Panc1 (cell line): ENCODE data around the gene CHCHD3.

Experiments
- TCF7L2 ChIP-seq: IDR thresholded peaks from 2 replicates; pipeline ENCODE4 v1.6.1; 2011; ENCODE audit warnings: mild to moderate bottlenecking, low read depth, low read length, inconsistent platforms
- TF ChIP-seq, protein P1 (sequence below): fragments of 450-650 bp; IDR thresholded peaks from 2 replicates; pipeline ENCODE4 v1.5.1; 2017; ENCODE audit warnings: mild to moderate bottlenecking
- TF ChIP-seq, protein P2 (sequence below), 2 experiments: IDR thresholded peaks; 2 replicates each; pipeline ENCODE4 v1.6.1; 2011 to 2012; ENCODE audit warnings: low read depth in 2 of 2, control low read depth in 1 of 2, low read length in 1 of 2, mild to moderate bottlenecking in 1 of 2, moderate library complexity in 1 of 2; ENCODE audit not compliant: insufficient read depth in 1 of 2

DNA sequence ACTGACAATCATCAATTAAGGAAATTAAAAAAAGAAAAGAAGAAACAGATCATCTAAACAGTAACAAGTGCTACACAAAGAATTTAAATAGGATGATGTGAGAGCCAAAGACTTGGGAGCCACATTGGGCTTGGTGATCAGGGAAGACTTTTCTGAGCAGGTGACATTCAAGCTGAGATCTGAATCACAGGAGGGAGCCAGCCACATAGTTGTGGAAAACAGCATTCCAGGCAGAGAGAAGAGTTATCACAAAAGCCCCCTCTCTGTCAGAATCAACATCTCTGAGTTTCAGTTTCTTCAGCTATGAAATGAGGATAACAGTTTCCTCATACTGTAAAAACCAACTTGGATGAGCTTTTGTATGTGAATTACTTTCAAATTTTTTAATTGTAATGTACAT is 336.4 kb downstream of the CHCHD3 start:
- TF ChIP-seq, protein P1, sequence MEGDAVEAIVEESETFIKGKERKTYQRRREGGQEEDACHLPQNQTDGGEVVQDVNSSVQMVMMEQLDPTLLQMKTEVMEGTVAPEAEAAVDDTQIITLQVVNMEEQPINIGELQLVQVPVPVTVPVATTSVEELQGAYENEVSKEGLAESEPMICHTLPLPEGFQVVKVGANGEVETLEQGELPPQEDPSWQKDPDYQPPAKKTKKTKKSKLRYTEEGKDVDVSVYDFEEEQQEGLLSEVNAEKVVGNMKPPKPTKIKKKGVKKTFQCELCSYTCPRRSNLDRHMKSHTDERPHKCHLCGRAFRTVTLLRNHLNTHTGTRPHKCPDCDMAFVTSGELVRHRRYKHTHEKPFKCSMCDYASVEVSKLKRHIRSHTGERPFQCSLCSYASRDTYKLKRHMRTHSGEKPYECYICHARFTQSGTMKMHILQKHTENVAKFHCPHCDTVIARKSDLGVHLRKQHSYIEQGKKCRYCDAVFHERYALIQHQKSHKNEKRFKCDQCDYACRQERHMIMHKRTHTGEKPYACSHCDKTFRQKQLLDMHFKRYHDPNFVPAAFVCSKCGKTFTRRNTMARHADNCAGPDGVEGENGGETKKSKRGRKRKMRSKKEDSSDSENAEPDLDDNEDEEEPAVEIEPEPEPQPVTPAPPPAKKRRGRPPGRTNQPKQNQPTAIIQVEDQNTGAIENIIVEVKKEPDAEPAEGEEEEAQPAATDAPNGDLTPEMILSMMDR = no peak
- TF ChIP-seq, protein P2, sequence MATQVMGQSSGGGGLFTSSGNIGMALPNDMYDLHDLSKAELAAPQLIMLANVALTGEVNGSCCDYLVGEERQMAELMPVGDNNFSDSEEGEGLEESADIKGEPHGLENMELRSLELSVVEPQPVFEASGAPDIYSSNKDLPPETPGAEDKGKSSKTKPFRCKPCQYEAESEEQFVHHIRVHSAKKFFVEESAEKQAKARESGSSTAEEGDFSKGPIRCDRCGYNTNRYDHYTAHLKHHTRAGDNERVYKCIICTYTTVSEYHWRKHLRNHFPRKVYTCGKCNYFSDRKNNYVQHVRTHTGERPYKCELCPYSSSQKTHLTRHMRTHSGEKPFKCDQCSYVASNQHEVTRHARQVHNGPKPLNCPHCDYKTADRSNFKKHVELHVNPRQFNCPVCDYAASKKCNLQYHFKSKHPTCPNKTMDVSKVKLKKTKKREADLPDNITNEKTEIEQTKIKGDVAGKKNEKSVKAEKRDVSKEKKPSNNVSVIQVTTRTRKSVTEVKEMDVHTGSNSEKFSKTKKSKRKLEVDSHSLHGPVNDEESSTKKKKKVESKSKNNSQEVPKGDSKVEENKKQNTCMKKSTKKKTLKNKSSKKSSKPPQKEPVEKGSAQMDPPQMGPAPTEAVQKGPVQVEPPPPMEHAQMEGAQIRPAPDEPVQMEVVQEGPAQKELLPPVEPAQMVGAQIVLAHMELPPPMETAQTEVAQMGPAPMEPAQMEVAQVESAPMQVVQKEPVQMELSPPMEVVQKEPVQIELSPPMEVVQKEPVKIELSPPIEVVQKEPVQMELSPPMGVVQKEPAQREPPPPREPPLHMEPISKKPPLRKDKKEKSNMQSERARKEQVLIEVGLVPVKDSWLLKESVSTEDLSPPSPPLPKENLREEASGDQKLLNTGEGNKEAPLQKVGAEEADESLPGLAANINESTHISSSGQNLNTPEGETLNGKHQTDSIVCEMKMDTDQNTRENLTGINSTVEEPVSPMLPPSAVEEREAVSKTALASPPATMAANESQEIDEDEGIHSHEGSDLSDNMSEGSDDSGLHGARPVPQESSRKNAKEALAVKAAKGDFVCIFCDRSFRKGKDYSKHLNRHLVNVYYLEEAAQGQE (IDR thresholded peaks at IDR 0.05; ENCODE audit: insufficient read depth in 1 of 2, low read depth in 2 of 2, low read length in 1 of 2) = no peak
- TF ChIP-seq TCF7L2 = no peak
